COLO668 (cell line): ENCODE data around the gene FHOD3.

Experiments
- DNase-seq: peaks from one replicate; lab custom pipeline; 2025; ENCODE audit not compliant: unreplicated experiment; lab: John Stamatoyannopoulos, UW

Gene FHOD3

DNA sequence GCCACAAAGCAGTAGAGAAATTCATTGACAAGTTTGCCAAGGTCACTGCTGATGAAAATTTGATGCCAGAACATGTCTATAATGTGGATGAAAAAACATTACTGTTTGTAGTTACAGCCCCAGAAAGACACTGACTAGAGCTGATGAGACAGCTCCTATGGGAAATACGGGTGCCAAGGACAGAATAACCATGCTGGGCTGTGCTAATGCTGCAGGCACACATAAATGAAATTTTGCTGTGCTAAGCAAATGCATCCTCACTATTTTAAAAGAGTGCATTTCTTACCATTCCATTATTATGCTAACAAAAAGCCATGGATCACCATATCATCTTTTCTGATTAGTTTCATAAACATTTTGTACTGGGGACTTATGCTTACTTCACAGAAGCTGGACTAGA is 208.2 kb downstream of the FHOD3 start:
- DNase-seq: no peak

DNA sequence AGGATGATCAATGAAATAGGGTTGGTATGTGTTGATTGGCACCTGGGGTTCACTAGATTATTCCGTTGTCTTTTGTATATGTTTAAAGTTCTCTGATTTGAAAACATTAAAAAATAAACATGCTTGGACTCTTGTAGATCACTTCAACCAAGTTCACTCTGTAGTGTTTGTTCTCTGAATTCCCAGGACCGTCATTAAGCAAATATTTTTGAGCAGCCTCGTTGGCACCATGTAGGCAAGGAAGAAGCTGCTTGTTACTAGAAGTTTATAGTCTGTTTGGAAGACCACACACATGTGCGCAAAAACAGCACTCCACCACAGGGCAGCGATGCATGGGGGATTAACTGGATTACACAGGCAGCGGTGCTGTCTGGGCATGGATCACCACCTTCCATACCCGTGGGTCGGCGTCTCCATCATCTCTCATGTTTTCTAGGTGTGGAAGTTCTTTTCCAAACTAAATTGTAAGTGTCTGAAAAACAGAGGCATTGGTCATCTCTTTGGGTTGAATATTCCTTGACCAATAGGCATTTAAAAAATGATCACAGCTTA is 212.2 kb downstream of the FHOD3 start:
- no peak for DNase-seq

DNA sequence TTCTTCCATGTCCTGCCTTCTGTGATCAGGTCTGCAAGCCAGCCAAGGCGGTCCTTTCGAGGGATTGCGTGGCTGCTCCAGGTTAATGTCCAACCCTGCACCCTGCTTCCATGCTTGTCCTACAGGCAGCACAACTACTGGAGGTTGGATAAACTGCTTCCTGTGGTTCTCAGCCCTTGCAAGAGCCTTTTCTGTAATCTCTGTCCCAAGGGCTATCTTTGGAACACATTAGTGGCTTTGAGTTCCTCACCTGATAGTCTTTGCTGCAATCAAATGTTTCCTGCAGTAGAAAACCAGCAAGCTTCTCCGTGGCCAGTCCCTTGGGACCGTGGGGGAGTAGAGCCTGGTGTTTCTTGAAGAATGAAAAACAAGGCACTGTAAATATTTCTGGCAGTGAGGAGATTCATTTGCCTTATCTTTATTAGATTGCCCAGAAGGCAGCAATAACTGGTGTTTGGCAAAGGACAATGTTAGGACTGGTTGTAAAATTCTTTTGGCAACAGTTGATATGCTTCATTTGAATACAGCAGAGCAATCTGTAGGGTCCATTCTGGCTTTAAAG is 214.4 kb downstream of the FHOD3 start:
- no peak for DNase-seq

DNA sequence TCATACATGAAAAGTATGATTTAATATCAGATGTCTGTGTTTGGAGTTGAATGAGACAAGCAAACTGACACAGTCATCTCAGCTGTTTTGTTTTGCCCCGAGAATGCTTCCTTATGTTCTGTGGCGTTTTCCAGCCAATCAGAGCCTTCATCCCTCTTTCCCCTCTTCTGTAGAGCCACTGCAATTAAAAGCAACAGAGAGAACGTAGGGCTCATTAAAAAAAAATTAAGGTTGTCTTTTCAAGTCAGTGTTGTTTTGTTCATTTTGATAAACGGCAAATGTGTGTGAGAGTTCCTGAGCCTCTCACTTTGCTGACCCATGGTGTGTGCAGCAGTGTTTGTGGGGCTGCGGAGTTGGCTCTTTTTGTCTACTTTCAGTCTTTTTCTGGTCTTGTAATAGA is 216.0 kb downstream of the FHOD3 start:
- DNase-seq: no peak

DNA sequence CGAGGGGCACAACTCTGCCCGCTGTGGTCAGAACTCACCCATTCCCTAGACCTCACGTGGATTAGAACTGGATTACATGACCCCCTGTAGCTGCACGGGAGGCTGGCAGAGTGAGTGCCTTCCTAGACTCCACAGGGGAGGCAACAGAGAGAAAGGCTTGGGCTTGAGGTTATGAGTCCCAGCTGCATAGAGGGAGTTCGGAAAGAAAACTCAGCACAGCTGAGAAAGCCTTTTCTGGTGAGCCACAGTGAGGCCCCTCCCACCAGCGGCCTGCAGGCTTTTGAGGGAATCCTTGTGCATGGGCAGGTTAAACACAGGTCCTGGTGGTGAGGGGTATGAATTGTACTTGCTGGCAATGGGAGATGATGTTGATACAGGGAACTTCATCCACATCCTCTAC is 217.3 kb downstream of the FHOD3 start:
- no peak for DNase-seq

DNA sequence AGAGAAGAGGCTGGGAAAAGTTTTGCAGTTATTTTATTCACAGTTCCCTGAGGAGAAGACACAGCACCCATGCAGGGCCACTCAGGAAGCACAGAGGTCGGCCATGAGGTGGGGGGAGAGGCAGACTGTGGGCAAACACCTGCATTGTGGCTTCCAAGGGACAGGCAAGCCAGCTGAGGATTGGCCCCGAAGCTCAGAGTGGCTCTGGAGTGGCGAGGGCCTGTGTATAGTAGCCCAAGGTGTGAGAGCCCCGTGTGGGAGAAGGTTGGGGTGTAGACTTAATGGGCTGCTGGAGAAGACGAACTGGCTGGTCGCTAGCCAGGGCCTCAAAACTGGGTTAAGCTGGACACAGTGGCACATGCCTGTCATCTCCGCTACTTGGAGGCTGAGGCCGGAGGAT is 218.7 kb downstream of the FHOD3 start:
- no peak for DNase-seq

DNA sequence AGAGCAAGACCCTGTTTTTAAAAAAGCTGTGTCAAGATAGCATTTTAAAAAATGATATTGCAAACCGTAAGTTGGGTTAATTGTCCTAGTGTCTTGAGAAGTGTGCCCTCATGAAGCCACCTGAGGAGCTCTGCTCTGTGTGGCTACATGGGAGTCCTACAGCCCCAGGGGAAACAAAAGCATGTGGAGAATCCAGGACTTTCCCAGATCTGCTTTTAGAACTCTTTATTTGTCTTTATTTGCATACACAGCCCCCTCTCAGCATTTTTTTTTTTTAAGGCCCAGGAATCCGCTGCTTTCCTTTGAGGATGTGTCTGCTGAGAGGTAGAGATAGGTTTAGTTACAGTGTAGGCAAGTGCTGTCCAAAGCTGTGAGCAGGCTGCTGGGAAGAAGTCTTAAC is 219.2 kb downstream of the FHOD3 start:
- no peak for DNase-seq

DNA sequence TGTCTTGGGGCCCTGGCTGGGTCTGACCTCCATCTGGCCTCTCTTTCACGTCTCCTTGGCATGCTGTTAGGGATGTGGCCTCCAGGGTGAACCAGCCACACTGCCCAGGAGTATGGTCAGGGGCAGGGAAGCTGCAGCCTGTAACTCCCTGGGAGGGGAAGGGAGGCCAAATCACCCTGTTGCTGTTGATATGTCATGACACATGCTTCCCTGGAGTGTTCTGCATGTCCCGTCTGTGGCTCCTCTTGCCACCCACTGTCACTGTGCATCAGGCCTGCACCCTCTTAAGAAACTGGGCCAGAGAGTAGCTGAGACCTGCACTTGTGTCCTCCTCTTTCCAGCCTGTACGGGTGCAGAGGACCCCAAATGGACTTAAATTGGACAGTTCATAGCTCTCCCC is 221.3 kb downstream of the FHOD3 start:
- no peak for DNase-seq

DNA sequence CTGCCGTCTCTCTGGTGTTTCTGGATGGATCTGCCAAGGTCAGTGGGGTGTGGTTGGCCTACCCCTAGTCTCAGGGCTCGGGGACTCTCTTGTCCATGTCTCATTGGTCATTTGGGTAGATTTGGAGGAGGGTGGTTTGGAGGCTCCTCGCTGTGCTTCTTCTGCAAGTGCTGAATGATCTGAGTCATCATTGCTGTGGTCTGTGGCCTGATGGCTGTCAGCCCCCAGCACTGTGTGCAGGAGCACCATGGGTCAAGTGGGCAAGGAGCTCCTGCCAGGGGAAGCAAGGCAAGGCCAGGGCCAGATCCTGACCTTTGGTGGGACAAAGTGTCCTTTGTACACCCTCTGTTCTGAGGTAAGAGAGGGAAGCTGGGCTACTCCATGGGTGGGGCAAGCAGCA is 221.8 kb downstream of the FHOD3 start:
- no peak for DNase-seq

DNA sequence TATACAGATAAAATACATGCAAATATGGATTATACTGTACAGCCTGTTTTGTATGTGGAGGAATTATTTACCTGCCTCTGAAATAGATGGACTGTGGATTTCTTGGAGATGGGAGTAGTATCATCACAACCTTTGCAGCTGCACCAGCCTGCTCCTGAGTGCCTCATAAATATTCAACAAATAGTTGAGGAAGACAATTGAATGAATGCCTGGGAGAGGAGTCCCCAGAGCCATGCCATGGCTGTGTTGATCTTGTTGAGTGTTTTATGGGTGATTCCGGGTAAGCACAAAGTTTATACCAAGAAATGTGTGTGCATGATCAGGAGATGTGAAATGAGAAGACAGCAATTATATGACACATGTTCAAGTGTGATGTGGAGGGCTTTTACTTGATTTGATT is 225.0 kb downstream of the FHOD3 start:
- DNase-seq: no peak

DNA sequence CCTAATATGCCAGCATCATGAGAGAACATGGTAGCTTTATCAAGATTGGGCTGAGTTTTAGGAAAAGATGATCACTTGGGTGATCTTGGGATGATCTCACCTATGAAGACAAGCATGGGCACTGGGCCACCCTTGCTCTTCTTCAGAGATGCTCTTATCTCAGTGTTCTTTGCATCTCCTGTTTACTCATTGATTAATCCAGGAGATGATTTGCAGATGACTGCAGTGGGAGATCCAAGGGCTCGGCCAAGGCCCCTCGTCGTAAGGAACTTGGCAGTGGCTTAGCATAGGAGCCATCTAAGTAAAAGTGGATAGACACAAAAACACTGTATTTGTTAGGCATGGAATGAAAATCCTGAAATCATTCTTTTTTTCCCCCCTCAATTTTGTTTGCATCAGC is 228.4 kb downstream of the FHOD3 start:
- no peak for DNase-seq

DNA sequence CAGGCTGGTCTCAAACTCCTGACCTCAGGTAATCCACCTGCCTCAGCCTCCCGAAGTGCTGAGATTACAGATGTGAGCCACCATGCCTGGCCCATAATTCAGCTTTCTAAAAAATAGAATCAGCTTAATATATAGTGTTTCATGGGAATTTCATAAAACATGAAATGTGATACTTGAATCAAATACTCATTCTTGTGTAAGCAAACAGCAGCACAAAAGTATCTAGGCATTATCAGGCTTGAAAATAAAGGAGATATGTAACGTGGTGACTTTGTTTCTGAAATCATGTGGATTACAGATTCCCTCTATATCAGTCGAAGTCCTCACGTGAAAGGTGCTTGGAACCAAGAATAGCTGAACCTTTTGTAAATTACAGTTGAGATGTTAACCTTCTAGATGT is 229.1 kb downstream of the FHOD3 start:
- no peak for DNase-seq

DNA sequence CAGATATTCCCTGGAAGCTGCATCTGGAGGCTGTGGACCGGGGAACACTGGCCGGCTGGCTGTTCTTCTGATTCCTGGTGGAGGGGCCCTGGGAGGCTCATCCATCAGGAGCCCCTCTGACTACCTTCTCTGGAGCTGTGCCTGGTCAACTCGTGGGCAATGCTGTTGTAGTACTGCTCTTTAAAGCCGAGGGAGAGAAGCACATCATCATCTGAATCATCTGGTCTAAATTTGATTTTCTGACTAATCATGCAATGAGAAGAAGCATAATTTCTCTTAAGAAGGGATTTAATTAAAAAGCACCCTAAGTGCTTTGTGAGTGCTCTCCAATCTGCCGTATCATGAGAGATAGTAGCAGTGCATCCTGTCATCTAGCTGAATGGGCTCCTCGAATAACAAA is 229.5 kb downstream of the FHOD3 start:
- DNase-seq: no peak

DNA sequence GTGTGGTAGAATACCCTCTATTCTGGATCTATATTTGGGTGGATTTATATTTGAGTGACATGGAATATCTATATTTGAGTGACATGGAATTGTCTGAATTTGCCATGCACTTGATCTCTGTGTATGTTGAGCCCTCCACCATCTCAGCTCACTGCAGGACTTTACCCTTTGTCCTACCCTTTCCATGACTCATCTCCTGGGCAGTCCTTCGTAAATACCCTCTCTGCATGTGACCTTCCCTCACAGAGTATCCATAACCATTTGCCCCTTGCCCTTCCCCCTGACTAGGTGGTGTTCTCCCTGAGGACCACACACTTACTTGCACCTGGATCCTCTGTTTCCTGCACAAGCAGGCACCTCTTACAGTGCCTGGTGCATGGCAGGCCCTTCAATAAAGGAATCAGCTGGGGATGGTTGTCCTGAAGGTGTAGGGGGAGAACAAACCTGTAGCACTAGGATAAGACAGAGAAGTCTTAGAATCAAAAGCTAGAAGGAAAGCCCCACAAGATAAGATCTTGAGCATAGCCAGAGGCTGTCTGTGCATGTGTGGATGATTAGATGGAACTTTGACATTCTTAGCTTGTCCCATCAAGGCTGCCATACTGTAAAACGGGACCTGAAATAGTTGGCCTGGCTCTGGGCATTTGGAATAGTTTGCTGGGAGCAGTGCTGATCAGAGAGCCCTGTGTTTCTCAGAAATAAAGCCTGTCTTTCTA is 230.4 kb downstream of the FHOD3 start:
- DNase-seq: no peak

DNA sequence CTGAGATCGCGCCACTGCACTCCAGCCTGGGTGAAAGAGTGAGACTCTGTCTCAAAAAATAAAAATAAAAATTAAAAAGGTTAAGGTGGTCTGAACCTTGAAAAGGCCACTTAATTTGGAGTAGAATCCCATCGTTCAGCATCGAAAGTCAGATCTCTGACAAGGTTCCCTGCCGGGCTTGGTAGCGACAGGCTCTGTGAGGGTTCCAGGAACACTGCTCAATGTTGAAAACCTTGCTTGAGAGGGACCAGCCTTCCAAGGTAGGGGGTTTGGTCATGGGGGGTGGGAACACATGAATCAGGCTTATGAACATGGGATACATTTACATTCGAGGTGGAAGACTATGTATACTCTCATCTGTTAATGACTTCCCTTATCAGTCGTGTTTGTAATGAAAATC is 232.2 kb downstream of the FHOD3 start:
- DNase-seq: no peak

DNA sequence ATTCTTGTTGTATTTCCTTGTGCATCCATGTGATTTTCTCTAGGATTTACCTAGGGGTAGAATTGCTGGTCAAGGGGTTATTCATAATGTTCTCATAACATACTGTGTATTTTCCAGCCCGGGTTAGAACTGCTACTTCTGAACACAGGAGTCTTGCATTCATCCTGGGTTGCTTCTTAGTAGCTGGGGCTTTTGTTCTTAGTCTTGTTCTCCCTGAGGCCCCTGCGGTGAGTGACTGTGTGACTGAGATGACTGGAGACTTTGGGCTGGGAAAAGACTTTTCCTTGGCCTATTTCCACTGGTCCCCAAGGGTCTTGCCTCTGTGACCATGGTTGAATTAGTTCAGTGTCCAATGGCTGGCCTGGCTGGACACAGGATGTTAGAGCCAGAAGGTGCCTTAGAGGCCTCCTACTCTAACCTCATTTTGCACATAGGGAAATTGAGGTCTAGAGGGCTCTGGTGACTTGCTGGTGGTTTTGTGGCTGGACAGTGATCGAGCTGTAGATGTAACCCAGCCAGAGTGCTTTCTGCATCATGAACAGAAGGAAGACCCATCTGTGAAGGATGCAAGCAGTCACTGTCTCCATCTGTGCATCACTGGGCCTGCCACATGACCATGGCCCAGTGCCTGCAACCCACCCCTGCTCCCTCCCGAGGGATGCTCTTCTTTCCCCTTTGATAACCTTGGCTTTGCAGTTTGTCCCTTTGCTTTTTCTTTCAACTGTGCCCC is 233.3 kb downstream of the FHOD3 start:
- no peak for DNase-seq

DNA sequence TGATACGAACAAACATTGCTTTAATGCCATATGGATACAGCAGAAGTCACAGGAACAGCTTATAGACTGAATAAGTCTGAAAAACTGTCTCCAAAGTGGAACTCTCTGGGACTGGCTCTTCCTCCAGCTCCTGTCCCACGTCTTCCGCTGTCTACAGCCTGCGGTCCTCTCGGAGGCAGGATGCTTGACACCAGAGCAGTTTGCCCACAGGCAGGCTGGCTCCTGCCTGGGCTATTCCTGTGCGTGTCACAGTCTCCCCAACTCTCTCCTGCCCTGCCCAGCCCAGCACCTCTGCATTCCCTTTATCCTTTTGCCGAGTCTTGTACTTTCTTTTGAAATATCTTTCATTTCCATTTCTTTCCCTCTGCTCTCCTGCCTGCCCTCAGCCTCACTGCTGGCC is 234.1 kb downstream of the FHOD3 start:
- no peak for DNase-seq

DNA sequence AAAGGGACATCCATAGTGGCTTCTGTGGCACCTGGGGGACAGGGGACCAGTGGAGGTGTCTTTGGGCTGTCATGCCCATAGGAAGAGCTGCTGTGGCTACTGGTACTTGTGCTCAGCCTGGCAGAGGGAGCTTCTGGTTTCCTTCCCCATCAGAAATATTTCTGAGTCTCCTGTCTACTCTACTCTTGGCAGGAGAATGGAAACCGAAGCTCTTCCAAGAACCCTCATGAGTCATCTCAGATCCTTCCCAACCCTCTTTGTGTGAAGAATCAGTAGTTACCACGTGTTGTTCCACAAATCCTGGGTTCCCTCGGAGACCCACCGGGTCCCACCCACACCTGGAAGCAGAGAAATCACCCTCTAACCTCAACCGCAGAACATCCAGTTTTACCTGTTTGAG is 234.9 kb downstream of the FHOD3 start:
- DNase-seq: no peak

DNA sequence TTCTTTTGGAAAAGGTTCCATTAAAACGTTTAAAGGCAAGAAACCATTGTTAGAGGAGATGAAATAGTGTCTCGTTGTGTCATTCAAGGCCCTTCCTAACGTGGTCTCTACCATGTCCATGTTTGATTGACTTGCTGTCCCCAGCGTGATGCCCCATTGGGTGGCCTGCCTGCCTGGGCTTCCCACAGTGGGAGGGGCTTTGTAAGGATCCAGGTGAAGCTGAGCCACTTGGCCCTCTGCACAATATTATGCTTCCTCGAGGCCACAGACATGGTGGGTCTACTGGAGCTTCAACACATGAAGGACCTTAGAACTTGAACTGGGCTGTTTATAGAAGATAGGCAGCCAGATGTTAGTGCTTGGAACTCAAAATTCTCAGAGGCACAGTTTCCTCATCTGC is 235.3 kb downstream of the FHOD3 start:
- DNase-seq: no peak

DNA sequence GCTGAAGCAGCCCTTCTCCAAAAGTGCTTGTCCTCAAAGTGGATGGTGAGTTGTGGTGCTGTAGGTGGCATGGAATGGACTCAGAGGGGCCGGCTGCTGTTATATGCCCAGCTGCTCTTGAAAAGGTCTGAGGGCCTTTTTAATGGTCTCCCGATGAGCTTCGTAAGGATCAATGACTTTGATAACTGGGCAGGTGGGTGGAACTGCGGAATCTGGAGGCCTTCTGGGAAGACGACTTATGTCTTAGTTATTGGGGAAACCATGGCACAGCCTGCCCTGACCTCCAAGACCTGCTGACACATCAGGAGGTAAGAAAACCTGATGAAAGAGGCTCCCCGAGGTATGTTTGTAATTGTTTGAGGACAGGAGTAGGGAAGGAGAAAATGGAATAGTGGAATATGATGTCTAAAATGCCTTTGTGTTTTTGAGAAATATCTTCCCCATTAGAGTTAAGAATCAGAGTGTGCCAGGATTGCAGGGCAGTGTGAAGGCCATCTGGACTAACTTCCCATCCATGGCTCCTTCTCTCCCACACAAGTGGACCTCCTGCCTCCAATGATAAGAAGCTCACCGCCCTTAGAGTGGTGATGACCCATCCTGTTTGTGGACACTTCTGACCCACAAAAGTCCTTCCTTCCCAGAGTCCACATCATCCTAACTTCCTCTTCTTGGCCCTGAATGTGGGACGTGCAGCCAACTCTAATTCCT is 236.1 kb downstream of the FHOD3 start:
- DNase-seq: no peak

DNA sequence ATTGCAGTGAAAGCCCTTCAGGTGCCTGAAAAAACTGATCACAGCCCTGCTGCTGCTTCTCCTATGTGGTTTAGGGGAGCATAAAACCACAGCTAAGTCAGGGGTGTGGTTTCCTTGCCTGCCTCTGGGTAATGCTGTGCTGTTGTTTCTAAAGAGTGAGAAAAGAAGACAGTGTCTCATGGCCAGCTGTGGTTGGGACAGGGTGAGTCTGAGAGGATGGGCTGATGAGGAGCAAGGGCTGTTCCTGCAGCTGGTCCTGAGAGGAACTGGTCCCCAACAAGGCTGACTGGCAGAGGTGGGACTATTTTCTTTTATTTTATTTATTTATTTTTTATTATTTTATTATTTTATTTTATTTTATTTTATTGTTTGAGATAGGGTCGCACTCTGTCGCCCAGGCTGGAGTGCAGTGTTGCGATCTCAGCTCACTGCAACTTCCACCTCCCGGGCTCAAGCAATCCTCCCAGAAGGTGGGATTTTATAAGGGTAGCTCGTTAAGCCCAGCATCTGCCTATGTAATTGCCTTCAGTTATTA is 236.7 kb downstream of the FHOD3 start:
- no peak for DNase-seq
